KOPT-K1 (cell line): Measurements from ENCODE around the gene NACA2.
"Not testable (repeated sequence)": the region's sequence is repeated elsewhere in the genome, so short reads cannot be mapped to it uniquely, and the experiment has no call there.

Experiments
- H3K27ac ChIP-seq: fragments of 200-600 bp; sonication (generic); 2 replicates; pipeline ENCODE4 v1.5.1; 2016; ENCODE audit warnings: antibody characterized with exemption, mild to moderate bottlenecking, low read depth, low read length; ENCODE audit not compliant: poor library complexity, severe bottlenecking
- H3K36me3 ChIP-seq: fragments of 200-600 bp; sonication (generic); 2 replicates; pipeline ENCODE4 v1.5.1; 2017; ENCODE audit warnings: antibody characterized with exemption, mild to moderate bottlenecking, low read length, moderate library complexity; ENCODE audit not compliant: insufficient read depth
- H3K9me3 ChIP-seq: fragments of 200-600 bp; sonication (generic); 2 replicates; pipeline ENCODE4 v1.5.1; 2017; ENCODE audit warnings: antibody characterized with exemption, low read length, mild to moderate bottlenecking; ENCODE audit not compliant: insufficient read depth, poor library complexity, severe bottlenecking

The NACA2 gene

DNA sequence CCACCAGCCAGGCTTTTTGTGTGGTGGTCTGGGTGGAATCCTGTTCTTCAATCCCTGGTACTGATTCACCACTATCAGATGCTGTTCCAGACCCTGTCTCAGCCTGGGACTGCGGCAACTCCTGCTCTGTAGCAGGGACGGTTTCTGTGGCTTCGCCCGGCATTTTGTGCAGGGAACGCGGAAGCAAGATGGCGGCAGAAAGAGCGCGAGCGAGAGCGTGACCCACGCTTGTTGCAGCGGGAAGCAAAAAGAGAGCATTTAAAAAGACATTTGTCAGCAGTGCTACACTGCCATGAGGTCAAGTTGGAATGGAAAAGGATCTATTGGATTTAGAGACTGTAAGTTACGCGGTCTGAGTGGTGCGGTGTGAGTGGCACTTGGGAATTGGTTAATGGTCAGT, at the start of gene NACA2:
NACA2 (minus strand) TSS at position 202 of the 400 bp plus-strand sequence; CDS start at position 163, 39 bp downstream.
- no peak within 1 kb of the TSS for H3K27ac ChIP-seq
- no peaks in the 10 kb centered on the region for H3K36me3 ChIP-seq
- H3K9me3 ChIP-seq, result no peaks in the 10 kb centered on the region

GRCh38 chr17:61639818-61640217, 48.8 kb upstream of the NACA2 start:
- no peaks in the 10 kb centered on the region for H3K36me3 ChIP-seq
- no peak overlapping the region for H3K27ac ChIP-seq
- no peaks in the 10 kb centered on the region for H3K9me3 ChIP-seq

DNA sequence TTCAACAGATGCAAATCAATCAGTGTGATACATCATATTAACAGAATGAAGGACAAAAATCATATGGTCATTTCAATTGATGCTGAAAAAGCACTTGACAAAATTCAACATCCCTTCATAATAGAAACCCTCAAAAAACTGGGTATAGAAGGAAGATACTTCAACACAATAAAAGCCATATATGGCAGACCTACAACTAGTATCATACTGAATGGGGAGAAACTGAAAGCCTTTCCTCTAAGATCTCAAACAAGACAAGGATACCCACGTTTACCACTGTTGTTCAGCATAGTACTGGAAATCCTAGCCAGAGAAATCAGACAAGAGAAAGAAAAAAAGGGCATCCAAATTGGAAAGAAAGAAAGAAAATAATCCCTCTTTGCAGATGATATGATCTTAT, 47.1 kb upstream of the NACA2 start:
- Histone ChIP-seq H3K27ac (no peak overlapping the region), H3K9me3 (no peaks in the 10 kb centered on the region), H3K36me3 (no peaks in the 10 kb centered on the region)

DNA sequence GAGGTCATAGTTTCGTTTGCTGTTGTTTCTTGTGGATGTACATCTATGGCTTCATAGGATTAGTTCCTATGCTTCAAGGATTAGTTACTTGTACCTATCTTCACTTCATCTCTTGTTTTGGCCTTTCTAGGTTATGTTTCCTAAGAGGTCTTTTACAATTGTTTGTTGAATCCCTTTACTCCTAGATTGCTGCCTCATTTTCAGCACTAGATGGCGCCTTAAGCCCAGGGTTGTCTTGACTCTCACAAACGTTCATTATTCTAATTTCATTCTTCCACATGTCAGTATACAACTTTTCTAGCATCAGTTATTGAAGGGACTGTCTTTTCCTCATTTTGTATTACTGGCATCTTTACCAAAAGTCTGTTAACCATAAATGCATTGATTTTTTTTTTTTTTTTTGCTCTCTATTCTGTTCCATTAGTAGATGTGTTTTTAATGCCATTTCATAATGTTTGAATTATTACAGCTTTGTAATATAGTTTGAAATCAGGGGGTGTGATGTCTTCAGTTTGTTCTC, 45.0 kb upstream of the NACA2 start:
- Histone ChIP-seq H3K36me3 (no peaks in the 10 kb centered on the region), H3K9me3 (no peaks in the 10 kb centered on the region), H3K27ac (no peak overlapping the region)

- H3K9me3 ChIP-seq, result no peaks in the 10 kb centered on the region
- no peaks in the 10 kb centered on the region for H3K36me3 ChIP-seq
- no peak overlapping the region for H3K27ac ChIP-seq
These were observed 44.0 kb upstream of the NACA2 start for GRCh38 chr17:61634942-61635538.

DNA sequence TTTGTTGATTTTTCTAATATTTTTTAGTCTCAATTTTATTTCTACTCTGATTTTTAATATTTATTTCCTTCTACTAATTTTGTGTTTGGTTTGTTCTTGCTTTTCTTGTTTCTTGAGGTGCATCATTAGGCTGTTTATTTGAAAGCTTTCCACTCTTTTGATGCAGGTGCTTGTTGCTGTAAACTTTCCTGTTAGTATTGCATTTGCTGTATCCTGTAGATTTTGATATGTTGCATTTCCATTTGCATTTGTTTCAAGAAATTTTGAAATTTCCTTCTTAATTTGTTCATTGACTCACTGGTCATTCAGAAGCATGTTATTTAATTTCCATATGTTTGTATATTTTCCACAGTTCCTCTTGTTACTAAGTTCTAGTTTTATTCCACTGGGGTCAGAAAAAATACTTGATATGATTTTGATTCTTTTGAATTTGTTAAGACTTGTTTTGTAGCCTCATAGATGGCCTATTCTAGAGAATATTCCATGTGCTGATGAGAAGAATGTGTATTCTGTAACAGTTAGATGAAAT, 43.1 kb upstream of the NACA2 start:
- Histone ChIP-seq H3K36me3 (no peaks in the 10 kb centered on the region), H3K9me3 (no peaks in the 10 kb centered on the region), H3K27ac (no peak overlapping the region)

GRCh38 chr17:61632826-61633225, 41.8 kb upstream of the NACA2 start:
- Histone ChIP-seq H3K27ac (no peak overlapping the region), H3K36me3 (no peaks in the 10 kb centered on the region), H3K9me3 (no peaks in the 10 kb centered on the region)

DNA sequence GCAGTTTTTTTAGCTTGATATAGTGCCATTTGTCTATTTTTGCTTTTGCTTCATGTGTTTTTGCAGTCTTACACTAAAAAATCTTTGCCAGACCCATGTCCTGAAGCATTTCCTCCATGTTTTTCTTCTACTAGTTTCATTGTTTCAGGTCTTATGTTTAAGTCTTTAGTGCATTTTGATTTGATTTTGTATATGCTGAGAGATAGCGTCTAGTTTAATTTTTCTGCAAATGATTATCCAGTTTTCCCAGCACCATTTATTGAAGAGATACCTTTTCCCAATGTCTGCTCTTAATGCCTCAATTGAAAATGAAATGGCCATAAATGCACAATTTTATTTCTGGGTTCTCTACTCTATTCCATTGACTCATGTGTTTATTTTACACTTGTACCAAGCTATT, 40.8 kb upstream of the NACA2 start:
- Histone ChIP-seq H3K9me3 (no peaks in the 10 kb centered on the region), H3K36me3 (no peaks in the 10 kb centered on the region), H3K27ac (no peak overlapping the region)

- not testable (repeated sequence) for H3K27ac ChIP-seq, H3K9me3 ChIP-seq, H3K36me3 ChIP-seq
These were observed 37.1 kb upstream of the NACA2 start for GRCh38 chr17:61628158-61628557.

DNA sequence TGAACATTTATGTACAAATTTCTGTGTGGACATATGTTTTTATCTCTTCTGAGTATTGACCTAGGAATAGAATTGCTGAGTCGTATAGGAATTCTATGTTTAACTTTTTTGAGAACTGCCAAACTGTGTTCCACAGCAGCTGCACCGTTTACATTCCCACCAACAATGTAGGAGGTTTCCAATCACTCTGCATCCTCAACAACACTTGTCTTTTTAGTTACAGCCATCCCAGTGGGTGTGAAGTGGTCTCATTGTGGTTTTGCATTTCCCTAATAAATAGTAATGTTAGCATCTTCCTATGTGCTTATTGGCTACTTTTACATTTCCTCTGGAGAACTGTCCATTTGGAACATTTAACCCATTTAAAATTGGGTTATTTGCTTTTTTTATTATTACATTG, 36.6 kb upstream of the NACA2 start:
- Histone ChIP-seq H3K9me3 (no peaks in the 10 kb centered on the region), H3K27ac (no peak overlapping the region), H3K36me3 (no peaks in the 10 kb centered on the region)

DNA sequence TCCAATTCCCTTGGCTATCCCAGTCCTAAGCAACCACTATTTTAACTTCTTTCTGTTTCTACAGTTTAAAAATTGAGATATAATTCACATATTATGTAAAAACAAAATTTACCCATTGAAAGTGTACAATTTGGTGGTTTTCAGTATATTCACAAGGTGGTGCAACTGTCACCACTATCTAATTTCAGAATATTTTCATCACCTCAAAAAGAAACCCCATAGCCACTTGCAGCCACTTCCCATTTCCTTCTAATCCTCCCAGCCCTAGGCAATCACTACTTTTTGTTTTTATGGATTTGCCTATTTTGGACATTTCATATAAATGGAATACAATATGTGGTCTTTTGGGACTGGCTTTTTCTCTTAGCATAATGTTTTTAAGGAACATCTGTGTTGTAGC, 36.1 kb upstream of the NACA2 start:
- Histone ChIP-seq H3K27ac (no peak overlapping the region), H3K36me3 (no peaks in the 10 kb centered on the region), H3K9me3 (no peaks in the 10 kb centered on the region)

DNA sequence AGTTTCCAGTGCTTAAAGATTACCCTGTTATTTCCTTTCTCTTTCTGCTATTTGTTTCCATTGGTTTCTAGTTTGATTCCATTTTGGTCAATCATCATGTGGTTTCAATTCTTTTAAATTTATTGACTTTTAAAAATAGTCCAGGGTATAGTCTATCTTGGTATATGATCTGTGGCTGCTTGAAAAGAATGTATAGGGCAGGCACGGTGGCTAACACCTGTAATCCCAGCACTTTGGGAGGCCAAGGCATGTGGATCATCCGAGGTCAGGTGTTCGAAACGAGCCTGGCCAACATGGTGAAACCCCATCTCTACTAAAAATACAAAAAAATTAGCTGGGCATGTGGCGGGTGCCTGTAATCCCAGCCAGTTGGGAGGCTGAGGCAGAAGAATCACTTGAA, 34.5 kb upstream of the NACA2 start:
- H3K9me3 ChIP-seq, result peaks cover 8% of the 10 kb centered on the region
- no peaks in the 10 kb centered on the region for H3K36me3 ChIP-seq
- no peak overlapping the region for H3K27ac ChIP-seq

DNA sequence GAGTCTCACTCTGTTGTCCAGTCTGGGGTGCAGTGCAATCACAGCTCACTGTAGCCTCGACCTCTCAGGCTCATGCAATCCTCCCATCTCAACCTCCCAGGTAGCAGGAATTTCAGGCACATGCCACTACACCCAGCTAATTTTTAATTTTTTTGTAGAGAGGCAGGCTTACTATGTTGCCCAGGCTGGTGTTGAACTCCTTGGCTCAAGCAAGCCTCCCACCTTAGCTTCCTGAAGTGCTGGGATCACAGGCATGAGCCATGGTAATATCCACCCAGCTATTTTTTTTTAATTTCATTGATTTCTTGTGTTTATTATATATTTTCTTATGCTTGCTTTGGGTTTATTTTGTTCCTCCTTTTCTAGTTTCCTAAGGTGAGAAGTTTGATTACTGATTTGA, 33.9 kb upstream of the NACA2 start:
- Histone ChIP-seq H3K36me3 (no peaks in the 10 kb centered on the region), H3K9me3 (peaks cover 14% of the 10 kb centered on the region), H3K27ac (no peak overlapping the region)

GRCh38 chr17:61621317-61621716, 30.3 kb upstream of the NACA2 start:
- Histone ChIP-seq H3K36me3 (no peaks in the 10 kb centered on the region), H3K27ac (no peak overlapping the region), H3K9me3 (peaks cover 26% of the 10 kb centered on the region)

GRCh38 chr17:61619953-61620352, 28.9 kb upstream of the NACA2 start:
- Histone ChIP-seq H3K9me3 (peaks cover 26% of the 10 kb centered on the region), H3K27ac (no peak overlapping the region), H3K36me3 (no peaks in the 10 kb centered on the region)

- Histone ChIP-seq H3K36me3 (no peaks in the 10 kb centered on the region), H3K9me3 (peaks cover 26% of the 10 kb centered on the region), H3K27ac (no peak overlapping the region)
These were observed 28.5 kb upstream of the NACA2 start for GRCh38 chr17:61619493-61619892.
